Thyroid gland (tissue), 4 donors: ENCODE data around the gene MS4A10.
"Not testable (repeated sequence)": the region's sequence is repeated elsewhere in the genome, so short reads cannot be mapped to it uniquely, and the experiment has no call there.

Experiments used
- CTCF ChIP-seq, 6 experiments: fragments of 200-600 bp in 3 of 6; fragments of 450-650 bp in 3 of 6; sonication (generic) in 3 of 6; IDR thresholded peaks; one replicate each; pipeline ENCODE4 v1.5.1; 2016 to 2019; ENCODE audit warnings: antibody characterized with exemption in 6 of 6, mild to moderate bottlenecking in 2 of 6, inconsistent platforms in 1 of 6, moderate library complexity in 1 of 6
- POLR2A ChIP-seq, 2 donors: fragments of 450-650 bp; IDR thresholded peaks; one replicate each; pipeline ENCODE4 v1.6.1; 2017; ENCODE audit warnings: antibody characterized with exemption in 2 of 2, mild to moderate bottlenecking in 2 of 2, moderate library complexity in 1 of 2

GRCh38 chr11:60758671-60759070 lies 26.5 kb upstream of the MS4A10 start:
- TF ChIP-seq CTCF, POLR2A (IDR thresholded peaks at IDR 0.05): not testable (repeated sequence)
